Endothelial cell of umbilical vein (primary cell): Measurements from ENCODE around the gene WDR90.

Experiments used
- EZH2 ChIP-seq: IDR thresholded peaks from 2 replicates; pipeline ENCODE4 v1.6.1; 2012; ENCODE audit warnings: borderline replicate concordance, low read depth, mild to moderate bottlenecking, moderate library complexity, low read length, inconsistent platforms; ENCODE audit not compliant: severe bottlenecking
- FOS ChIP-seq: IDR thresholded peaks from 2 replicates; pipeline ENCODE4 v1.6.1; 2011; ENCODE audit warnings: mild to moderate bottlenecking, low read length, moderate library complexity, borderline replicate concordance; ENCODE audit not compliant: insufficient read depth
- GATA2 ChIP-seq: IDR thresholded peaks from 2 replicates; pipeline ENCODE4 v1.7.0; 2011; ENCODE audit warnings: low read depth, mild to moderate bottlenecking, moderate library complexity, mixed read lengths, low read length; ENCODE audit not compliant: insufficient read length, insufficient read depth
- MYC ChIP-seq: IDR thresholded peaks from one replicate; pipeline ENCODE4 v1.6.1; 2011; ENCODE audit warnings: mild to moderate bottlenecking, low read depth, low read length
- POLR2A ChIP-seq: IDR thresholded peaks from 2 replicates; pipeline ENCODE4 v1.6.1; 2012; ENCODE audit warnings: low read depth, mild to moderate bottlenecking, control low read depth, low read length
- POLR2AphosphoS5 ChIP-seq: IDR thresholded peaks from 2 replicates; pipeline ENCODE4 v1.6.1; 2012; ENCODE audit warnings: low read depth, mild to moderate bottlenecking, control low read depth, low read length, moderate library complexity; ENCODE audit not compliant: insufficient read depth
- TF ChIP-seq, protein P1 (sequence below), 2 donors: IDR thresholded peaks; 1 replicate in 1 of 2; 2 replicates in 1 of 2; pipeline ENCODE4 v1.5.1; 2011; ENCODE audit warnings: low read length in 2 of 2, mild to moderate bottlenecking in 2 of 2, moderate library complexity in 2 of 2, control low read depth in 1 of 2, inconsistent platforms in 1 of 2, low read depth in 1 of 2; ENCODE audit not compliant: insufficient read depth in 1 of 2; ENCODE audit errors: extremely low read depth in 1 of 2
- TF ChIP-seq, protein P2 (sequence below): IDR thresholded peaks from 2 replicates; pipeline ENCODE4 v1.6.1; 2011; ENCODE audit not compliant: insufficient read depth, insufficient read length

GRCh38 chr16:695355-696089 is 46.4 kb downstream of the WDR90 start:
- TF ChIP-seq, protein P1, sequence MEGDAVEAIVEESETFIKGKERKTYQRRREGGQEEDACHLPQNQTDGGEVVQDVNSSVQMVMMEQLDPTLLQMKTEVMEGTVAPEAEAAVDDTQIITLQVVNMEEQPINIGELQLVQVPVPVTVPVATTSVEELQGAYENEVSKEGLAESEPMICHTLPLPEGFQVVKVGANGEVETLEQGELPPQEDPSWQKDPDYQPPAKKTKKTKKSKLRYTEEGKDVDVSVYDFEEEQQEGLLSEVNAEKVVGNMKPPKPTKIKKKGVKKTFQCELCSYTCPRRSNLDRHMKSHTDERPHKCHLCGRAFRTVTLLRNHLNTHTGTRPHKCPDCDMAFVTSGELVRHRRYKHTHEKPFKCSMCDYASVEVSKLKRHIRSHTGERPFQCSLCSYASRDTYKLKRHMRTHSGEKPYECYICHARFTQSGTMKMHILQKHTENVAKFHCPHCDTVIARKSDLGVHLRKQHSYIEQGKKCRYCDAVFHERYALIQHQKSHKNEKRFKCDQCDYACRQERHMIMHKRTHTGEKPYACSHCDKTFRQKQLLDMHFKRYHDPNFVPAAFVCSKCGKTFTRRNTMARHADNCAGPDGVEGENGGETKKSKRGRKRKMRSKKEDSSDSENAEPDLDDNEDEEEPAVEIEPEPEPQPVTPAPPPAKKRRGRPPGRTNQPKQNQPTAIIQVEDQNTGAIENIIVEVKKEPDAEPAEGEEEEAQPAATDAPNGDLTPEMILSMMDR (IDR thresholded peaks at IDR 0.05; ENCODE audit: extremely low read depth in 1 of 2, insufficient read depth in 1 of 2, low read depth in 1 of 2, low read length in 2 of 2), result no peak
- TF ChIP-seq EZH2 (peak; percentile 84), POLR2AphosphoS5 (no peak), POLR2A (no peak), GATA2 (no peak), MYC (no peak), FOS (no peak)
- TF ChIP-seq, protein P2, sequence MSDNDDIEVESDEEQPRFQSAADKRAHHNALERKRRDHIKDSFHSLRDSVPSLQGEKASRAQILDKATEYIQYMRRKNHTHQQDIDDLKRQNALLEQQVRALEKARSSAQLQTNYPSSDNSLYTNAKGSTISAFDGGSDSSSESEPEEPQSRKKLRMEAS, result no peak
